ENCODE measurements around the gene A1BG.

- no peak for TF ChIP-seq CTCF (IDR thresholded peaks at IDR 0.05; ENCODE audit: insufficient read depth, low read length, poor library complexity, severe bottlenecking)
- TF ChIP-seq EZH2phosphoT487 (conservative IDR thresholded peaks at IDR 0.05; ENCODE audit: low read length) = no peak
Measured at GRCh38 chr19:58307736-58308135, 45.6 kb downstream of the A1BG start.

Data from SU-DHL-6 (cell line).